SKM-1 treated with dmso at 0.1 percent for 144 hours (cell line): ENCODE measurements around the gene CDHR3.
"Not testable (repeated sequence)": the region's sequence is repeated elsewhere in the genome, so short reads cannot be mapped to it uniquely, and the experiment has no call there.

Experiments used
- DNase-seq: peaks from one replicate; lab custom pipeline; 2025; ENCODE audit not compliant: unreplicated experiment; lab: John Stamatoyannopoulos, UW

Gene CDHR3

GRCh38 chr7:105962353-105962752 is 711 bp upstream of the CDHR3 start:
- DNase-seq, result no peak

- DNase-seq, result no peak
These were observed 8.8 kb downstream of the CDHR3 start for GRCh38 chr7:105971845-105972244.

- no peak for DNase-seq
These were observed 9.2 kb downstream of the CDHR3 start for GRCh38 chr7:105972276-105972675.

GRCh38 chr7:105974471-105974870 is 11.4 kb downstream of the CDHR3 start:
- DNase-seq, result no peak

GRCh38 chr7:105975770-105976417 is 12.8 kb downstream of the CDHR3 start:
- no peak for DNase-seq

- no peak for DNase-seq
These were observed 13.8 kb downstream of the CDHR3 start for GRCh38 chr7:105976868-105977267.

GRCh38 chr7:105978035-105978434 is 15.0 kb downstream of the CDHR3 start:
- DNase-seq, result no peak

GRCh38 chr7:105978974-105979373 is 15.9 kb downstream of the CDHR3 start:
- no peak for DNase-seq

GRCh38 chr7:105979405-105979804 is 16.3 kb downstream of the CDHR3 start:
- no peak for DNase-seq

- no peak for DNase-seq
These were observed 17.8 kb downstream of the CDHR3 start for GRCh38 chr7:105980645-105981396.

GRCh38 chr7:105982388-105982787 is 19.3 kb downstream of the CDHR3 start:
- no peak for DNase-seq

GRCh38 chr7:105984808-105985207 is 21.7 kb downstream of the CDHR3 start:
- not testable (repeated sequence) for DNase-seq

GRCh38 chr7:105985229-105985628 is 22.2 kb downstream of the CDHR3 start:
- no peak for DNase-seq

GRCh38 chr7:105985672-105986215 is 22.7 kb downstream of the CDHR3 start:
- DNase-seq, result no peak

- no peak for DNase-seq
These were observed 24.0 kb downstream of the CDHR3 start for GRCh38 chr7:105987046-105987445.

GRCh38 chr7:105988276-105988675 is 25.2 kb downstream of the CDHR3 start:
- no peak for DNase-seq

GRCh38 chr7:105989191-105989590 is 26.1 kb downstream of the CDHR3 start:
- DNase-seq, result no peak

GRCh38 chr7:105989686-105990085 is 26.6 kb downstream of the CDHR3 start:
- DNase-seq, result no peak

GRCh38 chr7:105990141-105990540 is 27.1 kb downstream of the CDHR3 start:
- no peak for DNase-seq

GRCh38 chr7:105990727-105991453 is 27.8 kb downstream of the CDHR3 start:
- no peak for DNase-seq

GRCh38 chr7:105992905-105993304 is 29.8 kb downstream of the CDHR3 start:
- no peak for DNase-seq
